HG03139 (cell line): ENCODE results near the gene TMSB15A.
"Not testable (repeated sequence)": the region's sequence is repeated elsewhere in the genome, so short reads cannot be mapped to it uniquely, and the experiment has no call there.

ENCODE experiments used
- ATAC-seq: cut with Tn5 transposase; IDR thresholded peaks from one replicate; pipeline ENCODE4 v1.9.1; 2021; ENCODE audit not compliant: unreplicated experiment

The TMSB15A gene

DNA sequence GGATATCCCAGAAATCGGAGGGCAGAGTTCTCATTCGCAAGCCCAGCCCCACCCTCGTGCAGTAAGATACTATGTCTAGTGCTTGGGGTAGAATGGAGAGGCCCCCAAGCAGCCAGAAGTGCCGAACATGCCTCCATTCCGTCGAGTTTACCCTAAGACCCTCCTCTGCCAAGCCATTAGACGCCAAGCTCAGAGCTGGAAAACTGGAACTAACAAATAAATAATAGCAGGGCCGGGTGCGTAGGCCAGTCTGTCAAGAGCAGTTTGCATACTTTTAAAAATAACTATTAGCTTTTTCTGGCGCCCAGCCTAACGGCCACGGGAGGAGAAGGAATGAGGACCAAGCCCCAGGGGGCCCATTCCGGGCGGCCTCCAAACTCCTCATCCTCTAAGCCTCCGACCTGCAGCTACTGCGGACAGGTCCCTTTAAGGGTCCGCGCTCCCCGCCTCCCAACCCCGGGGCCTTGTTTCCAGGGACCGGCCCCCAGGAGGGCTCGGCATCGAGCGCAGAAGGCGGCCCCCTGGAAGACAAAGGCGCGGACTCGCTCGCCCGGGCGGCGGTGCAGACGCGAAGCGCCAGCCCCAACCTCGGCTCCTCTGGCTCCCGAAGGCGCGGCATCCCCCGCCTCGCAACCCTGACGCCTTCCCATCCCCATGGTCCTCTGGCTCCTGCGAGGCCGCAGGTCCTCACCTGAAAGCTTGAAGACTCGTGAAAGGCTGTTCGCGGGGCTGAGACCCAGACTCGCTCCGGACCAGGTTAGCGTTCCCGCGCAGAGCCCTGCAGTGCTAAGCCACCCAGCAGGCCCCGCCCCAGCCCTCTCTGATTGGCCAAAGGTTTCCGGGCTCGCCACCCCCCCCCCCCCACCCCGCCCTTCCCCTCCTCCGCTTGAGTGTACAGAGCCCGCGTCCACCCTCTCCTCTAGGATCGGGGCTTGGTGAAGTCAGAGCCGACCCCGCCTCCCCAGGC, at the start of gene TMSB15A:
TSS of gene TMSB15A (minus strand) at position 765 of the 967 bp plus-strand sequence.
- ATAC-seq: peak; percentile 93

DNA sequence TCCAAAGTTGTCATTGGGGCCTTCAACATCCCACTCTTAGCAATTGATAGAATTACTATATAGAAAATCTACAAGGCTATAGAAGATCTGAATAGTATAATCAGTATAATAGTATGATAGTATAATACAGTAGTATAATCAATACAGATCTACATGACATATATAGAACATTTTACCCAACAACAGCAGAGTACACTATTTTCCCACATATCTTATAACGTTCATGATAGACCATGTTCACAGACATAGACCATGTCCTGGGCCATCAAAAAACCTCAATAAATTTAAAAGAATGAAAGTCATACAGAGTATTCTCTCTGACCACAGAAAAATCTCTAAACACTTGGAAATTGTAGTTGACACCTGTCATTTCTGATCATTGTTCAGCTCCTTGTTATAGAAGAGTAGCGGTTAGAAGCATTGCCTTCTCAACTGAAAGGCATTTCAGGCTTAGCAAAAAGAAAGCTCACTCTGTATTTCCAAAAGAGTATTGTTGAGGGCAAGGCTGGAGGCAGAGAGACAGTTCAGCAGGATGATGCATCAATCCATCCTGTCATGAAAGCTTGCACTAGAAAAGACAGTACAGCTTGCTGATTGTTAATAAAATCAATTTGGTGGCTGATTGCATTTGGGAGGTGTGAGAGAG, 44.0 kb upstream of the TMSB15A start:
- ATAC-seq: no peak

DNA sequence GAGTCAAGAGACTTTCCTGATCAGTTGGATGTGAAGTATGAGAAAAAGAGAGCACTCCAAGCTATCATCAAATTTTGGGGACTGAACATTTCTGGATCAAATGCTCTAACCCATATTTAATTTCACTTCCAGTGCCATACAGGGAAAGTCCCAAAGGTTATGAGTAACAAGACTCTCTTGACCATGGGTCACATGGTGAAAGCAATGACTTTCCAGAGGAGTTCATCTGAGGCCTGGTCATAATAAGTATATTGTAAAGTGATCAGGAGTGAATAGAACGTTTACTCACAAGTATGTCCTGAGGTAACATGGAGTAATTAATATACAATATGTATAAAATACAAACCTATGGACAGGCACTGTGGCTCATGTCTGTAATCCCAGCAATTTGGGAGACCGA, 42.1 kb upstream of the TMSB15A start:
- ATAC-seq: no peak

DNA sequence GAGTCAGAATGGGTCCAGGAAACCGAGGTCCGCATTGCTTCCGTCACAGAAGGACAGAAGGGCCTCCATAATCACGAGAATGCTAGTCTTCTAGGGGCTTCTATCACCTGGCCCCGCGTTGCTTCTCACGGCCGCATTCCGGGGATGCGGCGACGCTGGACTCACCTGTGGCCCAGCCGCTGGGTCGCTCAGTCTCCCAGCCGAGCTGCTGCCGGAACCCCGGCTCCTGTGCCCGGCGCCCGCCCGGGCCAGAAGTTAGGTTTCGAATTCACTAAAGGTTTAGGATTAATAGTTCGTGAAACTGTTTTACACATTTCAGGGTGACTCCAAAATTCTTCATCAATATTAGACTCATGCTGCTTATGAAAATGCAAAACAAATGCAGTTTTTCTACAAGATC, 31.7 kb upstream of the TMSB15A start:
- ATAC-seq: no peak

DNA sequence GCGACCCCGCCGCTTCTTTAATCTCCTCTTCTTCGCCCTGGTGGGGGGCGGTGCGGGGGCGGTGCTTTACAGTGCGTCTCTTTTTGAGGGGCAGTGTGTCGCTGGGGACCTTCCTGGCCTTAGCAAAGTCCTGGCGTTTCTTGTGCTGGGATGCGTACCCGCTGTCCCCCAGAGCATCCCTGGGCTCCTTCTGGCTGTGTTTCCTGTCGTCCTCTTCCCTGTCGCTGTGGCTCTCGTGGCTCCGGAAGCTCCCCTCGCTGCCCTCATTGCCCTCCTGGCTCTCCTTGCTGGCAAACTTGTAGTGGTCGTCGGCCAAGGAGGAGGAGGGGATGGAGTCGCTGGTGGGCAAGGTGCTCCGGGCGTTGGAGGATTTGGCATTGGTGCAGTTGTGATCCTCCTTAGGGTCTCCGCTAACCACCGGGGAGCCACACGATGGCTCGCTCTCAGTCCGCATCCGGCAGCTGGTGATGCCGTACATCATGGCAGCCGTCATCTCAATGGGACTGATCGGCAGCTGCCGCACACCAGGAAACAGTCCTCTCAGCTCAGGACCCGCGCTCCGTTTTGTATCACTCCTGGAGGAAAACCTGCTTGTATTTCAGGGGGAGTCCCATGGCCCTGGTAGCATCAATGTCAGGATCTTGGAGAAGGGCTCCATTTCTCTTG, 30.4 kb upstream of the TMSB15A start:
- no peak for ATAC-seq

DNA sequence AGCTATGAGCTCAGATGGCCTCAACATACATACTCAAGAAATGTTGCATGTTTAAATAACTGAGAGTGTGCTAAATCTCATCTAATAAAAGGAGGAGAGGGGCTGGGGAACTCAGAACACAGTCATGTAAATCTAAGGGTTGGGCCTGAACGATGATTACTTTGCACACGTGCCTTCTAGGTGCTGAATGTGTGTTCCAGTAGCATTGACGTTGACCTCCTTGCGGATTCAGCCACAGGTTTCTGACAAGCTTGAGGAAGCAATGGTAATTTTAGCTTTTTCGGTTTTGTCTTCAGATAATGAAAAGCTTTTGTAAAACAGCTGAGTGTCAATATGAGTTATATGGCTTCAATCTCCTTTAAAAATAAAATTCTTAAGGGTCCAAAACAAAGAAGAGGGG, 29.6 kb upstream of the TMSB15A start:
- ATAC-seq: not testable (repeated sequence)

DNA sequence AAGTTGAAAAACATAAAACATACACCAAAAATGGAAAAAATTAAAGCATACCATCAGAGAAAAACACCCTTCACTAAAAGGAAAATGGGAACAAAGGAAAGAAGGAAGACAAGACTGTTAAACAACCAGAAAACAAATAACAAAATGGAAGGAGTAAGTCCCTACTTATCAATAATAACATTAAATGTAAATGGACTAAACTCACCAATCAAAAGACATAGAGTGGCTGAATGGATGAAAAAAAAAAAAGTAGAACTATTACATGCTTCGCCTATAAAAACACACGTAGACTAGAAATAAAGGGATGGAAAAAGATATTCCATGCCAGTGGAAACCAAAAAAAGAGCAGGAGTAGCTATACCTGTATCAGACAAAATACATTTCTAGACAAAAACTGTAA, 19.4 kb upstream of the TMSB15A start:
- no peak for ATAC-seq

DNA sequence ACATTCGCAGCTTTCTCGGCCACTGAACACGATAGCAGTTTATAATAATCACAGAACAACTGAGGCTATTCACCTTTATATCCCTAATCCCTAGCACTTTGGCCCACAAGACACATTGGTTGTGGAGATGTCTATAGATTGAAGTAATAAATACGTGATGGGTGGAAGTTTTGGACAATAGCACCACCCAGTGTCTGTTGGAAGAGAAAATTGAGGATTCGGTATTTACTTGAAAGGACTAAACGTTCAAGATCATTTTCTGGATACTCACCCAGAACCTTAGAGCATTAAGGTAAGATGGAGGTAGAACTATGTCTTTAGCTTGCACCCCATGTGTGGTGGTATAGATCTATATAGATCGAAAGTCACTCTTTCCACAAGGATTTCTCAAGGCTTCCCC, 787 bp upstream of the TMSB15A start:
- no peak for ATAC-seq

DNA sequence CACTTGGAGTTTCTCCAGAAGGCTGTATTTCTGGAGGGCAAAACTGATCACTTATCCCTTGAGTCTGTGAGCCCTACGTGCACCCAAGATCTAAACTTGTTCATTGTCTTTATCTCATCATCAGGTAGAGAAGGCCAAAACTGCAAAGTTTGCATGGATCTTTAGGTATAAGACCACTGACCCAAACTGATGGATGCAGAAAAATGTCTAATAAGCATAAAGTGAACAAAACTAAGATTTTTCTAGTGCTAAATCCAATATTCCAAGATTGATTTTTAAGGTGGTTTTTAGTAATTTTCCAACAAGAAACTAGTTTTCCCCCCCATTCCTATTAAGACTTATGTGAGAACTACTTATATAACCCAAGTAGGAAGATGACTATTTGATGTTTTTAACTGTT, 2.0 kb downstream of the TMSB15A start:
- ATAC-seq: no peak

DNA sequence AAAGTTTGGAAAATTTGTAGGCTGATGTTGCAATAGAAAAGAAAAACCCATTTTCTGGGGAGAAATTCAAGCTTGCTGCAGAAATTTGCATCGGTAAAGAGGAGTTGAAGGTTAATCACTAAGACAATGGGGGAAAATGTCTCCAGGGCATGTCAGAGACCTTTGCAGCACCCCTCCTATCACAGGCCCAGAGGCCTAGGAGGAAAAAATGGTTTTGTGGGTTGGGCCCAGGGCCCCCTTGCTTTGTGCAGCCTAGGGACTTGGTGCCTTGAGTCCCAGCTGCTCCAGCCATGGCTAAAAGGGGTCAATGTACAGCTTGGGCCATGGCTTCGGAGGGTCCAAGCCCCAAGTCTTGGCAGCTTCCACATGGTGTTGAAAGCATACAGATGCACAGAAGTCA, 17.8 kb downstream of the TMSB15A start:
- ATAC-seq: no peak

DNA sequence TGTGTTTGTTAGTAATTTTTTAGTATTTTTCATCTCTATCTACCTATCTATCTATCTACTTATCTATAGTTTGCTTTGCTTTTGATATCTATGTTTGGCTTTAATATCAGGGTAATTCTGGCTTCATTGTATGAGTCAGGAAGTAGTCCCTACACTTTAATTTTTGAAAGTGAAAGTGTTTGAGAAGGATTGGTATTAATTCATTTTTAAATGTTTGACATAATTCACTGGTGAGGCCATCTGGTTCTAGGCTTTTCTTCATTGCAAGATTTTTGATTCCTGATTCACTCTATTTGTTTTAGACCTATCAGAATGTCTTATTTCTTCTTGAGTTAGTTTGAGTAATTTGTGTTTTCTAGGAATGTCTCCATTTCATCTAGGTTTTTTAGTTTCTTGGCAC, 24.8 kb downstream of the TMSB15A start:
- no peak for ATAC-seq

DNA sequence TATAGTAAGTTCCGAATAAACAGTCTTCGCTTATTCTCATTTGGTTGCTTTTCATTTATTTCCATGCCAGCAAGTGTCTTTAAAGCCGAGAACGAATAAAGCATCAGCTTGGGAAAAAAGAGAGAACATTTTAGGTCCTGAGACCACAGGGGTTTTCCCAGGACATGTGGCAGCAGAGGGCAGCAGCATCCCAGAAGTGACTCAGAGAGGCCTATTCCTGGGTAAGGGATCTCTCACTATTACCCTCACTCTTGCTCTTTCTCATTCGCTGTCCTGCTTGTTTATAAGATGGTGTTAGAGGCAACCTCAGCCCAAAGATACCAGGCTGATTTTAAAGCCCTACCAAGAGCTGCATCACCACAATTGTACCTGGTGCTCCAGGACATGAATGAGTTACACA, 37.8 kb downstream of the TMSB15A start:
- not testable (repeated sequence) for ATAC-seq

DNA sequence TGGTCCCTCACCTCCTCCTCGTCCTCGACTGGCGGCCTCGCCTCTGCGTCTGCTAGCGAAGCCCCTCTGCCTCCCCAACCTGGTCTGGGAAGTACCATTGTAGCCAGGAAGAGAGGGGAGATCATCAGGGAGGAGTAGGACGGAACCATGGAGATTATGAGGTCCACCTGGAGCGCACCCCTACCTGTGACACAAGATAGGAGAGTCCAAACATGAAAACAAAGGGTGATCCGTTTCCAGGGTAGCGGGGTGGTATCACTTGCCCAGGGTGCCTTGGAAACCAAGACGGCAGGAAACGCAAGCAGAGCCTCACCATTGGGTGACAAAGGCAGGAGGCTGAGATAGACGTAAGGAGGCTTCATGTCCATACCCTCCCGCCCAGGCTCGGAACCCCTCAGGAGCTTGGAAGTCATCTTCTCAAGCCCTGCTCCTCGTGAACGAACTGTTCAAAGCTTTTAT, 44.7 kb downstream of the TMSB15A start, which contains the start of gene TCP11X2:
TSS of gene TCP11X2 (minus strand) at position 51 of the 459 bp plus-strand sequence.
- ATAC-seq: not testable (repeated sequence)

DNA sequence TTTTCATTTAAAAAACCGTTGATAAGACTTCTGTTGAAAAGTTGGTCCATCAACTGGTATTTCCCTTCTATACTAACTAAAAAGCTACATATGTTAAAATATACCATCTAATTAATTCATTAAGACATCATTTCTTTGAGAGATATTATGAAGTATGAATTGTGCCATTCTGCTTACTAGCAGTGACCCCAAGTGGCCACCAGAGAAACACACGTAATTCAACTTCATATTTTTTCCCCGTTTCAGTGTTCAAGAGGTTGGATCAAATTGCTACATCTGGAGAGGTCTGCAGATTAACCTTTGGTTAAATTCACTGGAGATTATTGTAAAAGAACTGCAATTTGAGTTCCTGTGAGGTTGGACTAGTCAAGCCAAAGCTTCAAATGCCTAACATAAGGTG, 46.3 kb downstream of the TMSB15A start:
- not testable (repeated sequence) for ATAC-seq
